Measurements from ENCODE around the gene STIM2.

DNA sequence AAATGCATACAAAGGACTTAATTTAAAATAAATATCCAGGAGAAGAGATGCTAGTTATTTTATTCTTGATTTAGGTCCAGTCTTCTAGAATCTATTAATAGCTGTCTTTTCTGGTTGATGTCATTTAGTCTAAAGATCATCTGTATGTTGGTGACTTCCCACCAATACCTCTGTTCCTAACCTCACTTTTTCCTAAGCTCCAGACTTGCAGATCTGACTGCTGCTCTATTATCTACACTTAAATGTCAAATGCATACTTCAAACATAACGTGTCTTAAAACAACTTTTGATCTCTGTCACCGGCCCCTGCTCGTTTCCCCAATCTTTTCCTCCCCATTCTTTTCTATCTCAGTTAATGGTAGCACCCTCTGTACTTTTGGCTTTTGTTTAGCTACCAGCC is 133.3 kb downstream of the STIM2 start:
- TF ChIP-seq POLR2AphosphoS5 (IDR thresholded peaks at IDR 0.05; ENCODE audit: low read depth, low read length): no peak
- TF ChIP-seq POLR2A (IDR thresholded peaks at IDR 0.05; ENCODE audit: low read depth, low read length): no peak

Data from GM12891 (cell line).